Stimulated activated CD4-positive, alpha-beta T cell treated with anti-CD3 and anti-CD28 coated beads, Interleukin-4, amount 100 ng/mL, for 48 hours (primary cell): ENCODE data around the gene NECTIN1.

Experiments used
- DNase-seq, 2 donors: peaks; one replicate each; pipeline ENCODE4 v3.0.0-alpha.2; 2020; ENCODE audit warnings: low read depth in 2 of 2

The NECTIN1 gene

GRCh38 chr11:119671561-119672015 lies 57.4 kb downstream of the NECTIN1 start:
- no peak for DNase-seq

- DNase-seq, result no peak
Measured at GRCh38 chr11:119671051-119671450, 57.9 kb downstream of the NECTIN1 start.

GRCh38 chr11:119669487-119669886 lies 59.5 kb downstream of the NECTIN1 start:
- no peak for DNase-seq

DNA sequence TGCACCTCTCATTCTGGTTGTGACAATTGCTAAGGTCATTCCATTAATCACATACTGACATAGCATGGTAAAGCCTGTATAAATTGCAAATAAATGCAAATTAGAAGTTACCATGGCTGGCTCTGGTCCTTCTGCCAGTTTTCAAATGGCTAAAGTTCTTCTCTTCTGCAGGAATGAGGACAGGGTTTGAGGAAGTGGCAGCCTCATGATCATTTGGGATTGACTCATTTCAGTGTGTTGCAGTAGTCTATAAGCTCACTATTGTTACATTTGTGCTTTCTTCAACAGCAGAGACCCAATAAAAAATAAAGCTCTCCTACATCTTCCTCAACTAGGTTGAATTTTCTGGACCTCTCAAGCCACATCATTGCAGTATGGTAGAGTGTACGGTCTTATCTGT lies 60.3 kb downstream of the NECTIN1 start:
- DNase-seq, result no peak

DNA sequence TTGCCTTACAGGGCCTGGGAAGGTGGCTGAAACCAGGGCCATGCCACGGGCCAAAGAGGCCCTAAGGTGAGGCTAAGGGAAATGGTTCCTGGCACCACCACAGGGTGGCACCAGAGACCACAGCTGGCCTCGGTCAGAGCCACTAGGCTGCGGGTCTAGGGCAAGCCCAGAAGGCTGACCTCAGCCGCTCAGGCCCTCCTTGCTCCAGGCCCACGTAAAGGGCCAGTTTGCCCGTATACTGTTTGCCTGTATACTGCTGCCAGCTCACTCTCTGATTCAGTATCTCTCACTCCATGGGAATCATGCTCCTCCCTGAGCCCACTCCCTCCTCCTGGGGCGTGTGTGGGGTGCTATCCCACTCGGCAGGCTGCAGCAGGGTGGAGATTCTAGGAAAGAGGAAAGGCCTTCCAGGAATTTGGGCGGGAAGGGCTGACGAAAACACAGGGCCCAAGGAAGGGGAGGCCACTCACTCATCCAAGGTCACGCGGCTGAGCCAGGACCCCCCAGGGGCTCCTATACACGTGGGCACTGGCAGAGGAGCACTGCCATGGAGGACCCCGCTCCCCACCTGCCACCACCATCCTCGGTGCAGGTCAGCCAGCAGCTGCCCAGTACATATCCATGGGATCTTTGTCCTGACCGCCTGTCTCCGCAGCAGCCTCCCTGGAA lies 62.4 kb downstream of the NECTIN1 start:
- peak; percentile 44 to 49 for DNase-seq

DNA sequence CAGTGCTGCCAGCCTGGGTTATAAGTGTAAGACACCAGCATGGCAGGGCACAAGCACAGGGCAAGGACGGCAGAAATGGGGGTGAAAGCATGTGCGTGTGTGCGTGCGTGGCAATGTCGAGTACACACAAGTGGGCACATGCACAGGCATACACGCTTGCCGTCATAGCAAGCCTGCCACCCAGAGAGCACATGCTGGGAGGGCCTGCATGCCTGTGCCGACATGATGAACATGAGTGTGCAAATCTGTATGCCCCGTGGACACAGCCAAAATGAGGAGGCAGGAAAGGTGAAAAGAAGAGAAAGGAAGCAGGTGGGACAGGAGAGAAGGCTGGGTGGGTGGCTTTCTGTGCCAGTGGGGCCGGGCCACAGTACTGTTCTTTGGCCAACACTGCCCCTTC lies 62.9 kb downstream of the NECTIN1 start:
- DNase-seq, result no peak

GRCh38 chr11:119664701-119665420 lies 64.1 kb downstream of the NECTIN1 start:
- DNase-seq, result no peak

- no peak for DNase-seq
Measured at GRCh38 chr11:119664063-119664572, 64.9 kb downstream of the NECTIN1 start.

- no peak for DNase-seq
Measured at GRCh38 chr11:119663279-119663678, 65.7 kb downstream of the NECTIN1 start.

DNA sequence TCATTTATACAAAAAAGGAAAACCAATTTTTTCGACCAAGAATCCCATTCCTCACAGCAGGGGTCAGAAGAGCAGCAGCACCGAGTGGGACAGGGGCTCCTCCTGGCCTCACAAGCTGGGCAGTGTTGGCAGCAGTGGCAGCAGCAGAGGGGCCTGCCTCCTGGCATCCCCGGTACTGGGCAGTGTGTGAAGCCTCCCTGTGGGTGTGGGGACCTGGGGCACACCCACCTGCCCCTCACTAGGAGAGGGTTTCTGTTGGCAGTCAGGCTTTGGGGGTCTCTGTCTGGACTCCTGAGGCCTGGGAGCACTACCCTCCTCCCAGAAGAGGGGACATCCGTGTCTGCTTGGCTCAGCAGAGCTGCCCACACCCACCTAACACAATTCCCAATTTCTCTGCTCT lies 67.8 kb downstream of the NECTIN1 start:
- no peak for DNase-seq

DNA sequence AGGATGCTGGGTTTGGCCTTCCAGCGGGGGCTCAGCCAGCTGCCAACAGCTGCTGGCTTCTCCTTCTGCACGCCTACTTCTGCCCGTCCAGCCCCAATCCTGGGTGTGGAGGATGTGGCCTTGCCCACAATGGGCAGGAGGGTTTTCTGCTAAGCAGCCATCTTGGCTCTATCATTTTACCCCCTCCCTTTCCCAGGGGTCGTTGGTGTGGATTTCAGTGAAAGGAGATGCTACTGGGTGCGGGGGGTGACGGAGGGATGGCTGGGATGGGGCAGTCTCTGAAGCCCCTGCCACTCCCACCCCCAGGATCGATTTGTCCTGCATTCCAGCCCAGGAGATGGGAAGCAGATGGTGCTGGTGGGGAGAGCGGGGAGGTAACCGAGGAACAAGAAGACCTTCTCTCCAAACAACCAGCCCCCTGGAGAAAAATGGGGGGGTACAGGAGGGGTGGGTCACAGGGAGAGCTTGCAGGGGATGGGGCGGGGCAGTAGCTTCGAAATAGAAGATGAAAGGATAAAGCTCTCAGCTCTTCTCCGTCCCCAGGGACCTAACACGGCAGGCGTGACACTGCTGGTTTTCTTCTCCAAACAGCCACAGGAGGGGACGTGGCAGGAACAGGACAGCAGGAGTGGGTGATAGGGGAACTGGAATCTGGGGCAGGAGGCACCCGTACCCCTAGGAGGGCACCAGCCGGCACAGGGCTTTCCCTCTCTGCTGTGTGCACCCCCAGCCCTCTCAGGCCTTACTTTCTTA lies 68.9 kb downstream of the NECTIN1 start:
- DNase-seq, result no peak

GRCh38 chr11:119652907-119653659 lies 75.9 kb downstream of the NECTIN1 start:
- no peak for DNase-seq

DNA sequence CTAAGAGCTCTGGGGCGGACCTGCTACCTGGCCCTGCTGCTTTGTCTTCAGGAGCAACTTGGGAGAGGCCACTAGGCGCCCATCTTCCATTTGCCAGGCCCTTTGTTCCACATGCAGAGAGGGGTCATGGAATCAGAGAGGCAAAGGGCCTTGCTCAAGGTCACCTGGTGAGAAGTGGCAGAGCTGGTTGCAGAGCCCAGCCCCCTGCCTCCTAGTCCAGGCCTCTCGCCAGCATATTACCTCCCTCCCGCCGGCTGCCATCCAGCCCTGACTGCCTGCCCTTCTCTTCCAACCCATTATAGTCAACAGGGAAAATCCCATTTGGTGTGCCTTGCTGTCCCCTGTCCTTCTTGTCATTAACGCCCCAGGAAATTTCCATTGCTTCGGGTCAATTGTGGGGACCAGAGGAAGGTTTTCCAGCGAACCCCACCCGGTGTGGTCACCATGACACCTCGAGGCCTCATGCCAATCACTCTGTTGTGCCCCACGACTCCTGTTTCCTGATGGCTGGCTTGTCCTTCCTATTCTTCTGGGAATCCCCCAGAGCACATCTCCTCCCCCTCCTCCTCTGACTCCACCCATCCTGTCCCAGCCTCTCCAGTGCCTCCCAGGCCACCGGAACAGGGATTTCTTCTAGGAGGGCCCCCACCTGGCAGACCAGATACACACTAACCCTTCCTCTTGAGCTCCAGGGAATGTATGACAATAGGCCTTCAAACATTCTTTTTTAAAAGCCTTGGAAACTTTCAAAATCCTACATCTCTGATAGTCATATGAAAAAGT lies 77.0 kb downstream of the NECTIN1 start:
- no peak for DNase-seq

GRCh38 chr11:119650251-119650650 lies 78.7 kb downstream of the NECTIN1 start:
- no peak for DNase-seq

DNA sequence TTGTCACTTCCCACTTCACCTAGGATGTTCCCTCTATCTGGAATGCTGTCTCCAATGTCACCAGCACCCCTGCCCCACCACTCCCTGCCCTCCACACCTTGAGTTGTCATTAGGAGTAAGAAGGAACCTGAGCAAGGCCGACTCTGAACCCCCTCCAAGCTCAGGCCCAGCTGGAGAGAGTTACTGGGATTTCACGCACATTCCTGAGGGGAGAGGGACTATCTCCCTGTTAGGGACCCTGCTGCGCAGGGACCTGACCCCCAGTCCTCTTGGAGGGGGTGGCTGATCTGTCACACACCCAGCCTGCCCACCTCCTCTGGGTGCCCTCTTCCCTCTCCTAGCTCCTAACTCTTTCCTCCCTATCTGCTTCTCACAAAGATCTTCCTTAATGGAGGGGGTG lies 81.7 kb downstream of the NECTIN1 start:
- no peak for DNase-seq

- DNase-seq, result no peak
Measured at GRCh38 chr11:119645018-119645417, 84.0 kb downstream of the NECTIN1 start.

DNA sequence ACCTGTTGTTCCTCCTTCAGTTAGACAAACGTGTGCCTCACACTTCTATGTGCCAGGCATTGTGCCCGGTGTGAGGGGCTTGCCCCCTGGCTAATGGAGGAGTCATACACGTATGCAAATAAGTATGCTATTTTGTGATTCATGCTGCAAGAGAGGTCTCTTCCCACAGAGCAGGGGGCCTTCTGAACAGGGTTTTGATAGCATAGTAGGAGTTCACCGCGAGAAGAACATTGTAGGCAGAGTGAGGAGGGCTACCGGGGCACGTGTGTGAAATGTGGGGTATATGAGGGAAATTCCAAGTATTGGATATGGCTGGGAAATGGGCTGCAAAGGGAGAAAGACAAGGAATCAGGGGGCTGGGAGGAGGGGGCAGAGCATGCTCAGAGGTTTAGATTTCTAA lies 84.5 kb downstream of the NECTIN1 start:
- no peak for DNase-seq

DNA sequence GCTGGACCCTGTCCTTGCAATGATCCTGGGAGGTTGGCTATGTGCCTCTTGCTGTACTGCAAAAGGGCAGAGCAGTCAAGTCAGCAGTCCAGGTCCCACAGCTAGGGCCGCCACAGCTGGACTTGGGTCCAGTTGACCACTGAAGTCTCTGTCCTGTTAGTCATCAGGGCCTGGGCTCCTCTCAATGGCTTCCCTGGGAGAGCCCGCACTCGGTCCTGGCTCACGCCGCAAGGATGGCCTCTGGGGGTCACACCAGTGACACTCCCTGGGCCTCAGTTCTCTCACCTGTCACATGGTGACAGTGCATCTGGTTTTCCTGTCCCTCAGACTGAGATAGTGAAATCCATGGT lies 85.1 kb downstream of the NECTIN1 start:
- DNase-seq, result no peak

- no peak for DNase-seq
Measured at GRCh38 chr11:119643212-119643875, 85.7 kb downstream of the NECTIN1 start.

DNA sequence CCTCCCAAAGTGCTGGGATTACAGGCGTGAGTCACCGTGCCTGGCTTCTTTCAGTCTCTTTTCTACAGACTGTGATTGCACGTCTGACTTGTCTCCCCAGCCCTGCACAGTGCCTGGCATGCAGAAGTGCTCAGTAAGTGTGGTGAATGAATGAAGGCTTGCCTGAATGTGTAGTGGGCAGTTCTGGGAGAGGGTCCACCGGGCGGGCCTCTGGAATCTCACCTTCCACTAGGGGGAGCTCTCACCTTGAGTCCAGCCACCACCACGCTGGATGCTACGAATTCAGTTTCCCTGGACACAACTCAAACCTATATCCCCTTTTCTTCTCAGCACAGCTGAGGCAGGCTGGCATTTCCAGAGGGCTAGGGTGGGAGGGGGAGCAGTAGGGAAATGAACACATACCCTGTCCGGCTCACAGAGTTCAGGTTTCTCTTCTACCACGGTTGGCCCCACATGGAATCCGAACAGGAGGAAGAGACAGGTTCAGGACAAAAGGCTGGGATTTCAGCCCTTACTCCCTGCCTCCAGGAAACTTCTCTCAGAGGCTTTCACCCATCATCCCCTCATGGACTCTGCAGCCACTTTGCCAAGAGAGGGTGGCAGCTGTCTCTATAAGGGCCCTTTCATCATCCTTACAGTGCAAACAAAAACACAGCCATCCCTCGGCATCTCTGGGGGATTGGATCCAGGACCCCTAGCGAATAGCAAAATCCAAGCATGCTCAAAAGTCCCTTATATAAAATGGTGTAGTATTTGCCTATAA lies 86.8 kb downstream of the NECTIN1 start:
- no peak for DNase-seq
